Epidermal melanocyte (primary cell): ENCODE measurements around the gene MYO1E.
"Not testable (repeated sequence)": the region's sequence is repeated elsewhere in the genome, so short reads cannot be mapped to it uniquely, and the experiment has no call there.

ENCODE experiments used
- DNase-seq: peaks from one replicate; pipeline ENCODE4 v3.0.0; 2011; ENCODE audit warnings: low spot score; ENCODE audit not compliant: insufficient read length

Gene MYO1E

GRCh38 chr15:59294574-59295260 lies 78.0 kb downstream of the MYO1E start:
- DNase-seq = no peak

DNA sequence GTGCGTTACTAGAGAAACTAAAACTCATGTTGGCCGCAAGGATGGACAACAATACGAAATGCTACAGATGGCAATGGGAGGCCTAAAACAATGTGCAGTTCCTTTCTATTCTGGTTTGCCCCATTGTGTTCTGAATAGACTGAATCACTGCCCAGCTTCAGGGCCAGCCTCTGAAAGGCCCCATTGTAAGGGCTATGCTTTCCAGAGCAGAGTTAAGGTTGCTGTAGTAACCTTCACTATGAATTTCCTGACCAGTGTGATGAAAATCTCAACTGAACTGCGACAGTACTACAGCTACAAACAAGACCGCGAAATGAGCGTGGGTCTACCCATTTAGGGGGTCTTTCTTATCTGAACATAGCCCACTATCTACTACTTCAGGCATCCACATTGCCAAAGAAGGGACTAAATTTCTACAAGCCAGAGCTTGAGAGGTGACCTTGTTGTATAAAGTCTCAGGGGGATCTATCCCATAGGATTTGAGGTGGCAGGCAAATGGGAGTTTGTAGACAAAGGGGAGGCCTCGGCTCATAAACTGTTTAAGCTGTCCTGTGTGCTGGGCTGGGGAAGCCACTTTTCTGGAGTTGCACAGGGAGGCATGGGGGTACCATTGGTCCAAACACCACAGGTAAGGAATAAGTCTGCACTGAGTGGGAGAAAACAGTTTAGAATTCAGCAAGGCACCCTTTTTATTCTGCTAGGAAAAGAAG lies 80.1 kb downstream of the MYO1E start:
- DNase-seq = no peak

- no peak for DNase-seq
Measured at GRCh38 chr15:59291213-59291549, 81.5 kb downstream of the MYO1E start.

DNA sequence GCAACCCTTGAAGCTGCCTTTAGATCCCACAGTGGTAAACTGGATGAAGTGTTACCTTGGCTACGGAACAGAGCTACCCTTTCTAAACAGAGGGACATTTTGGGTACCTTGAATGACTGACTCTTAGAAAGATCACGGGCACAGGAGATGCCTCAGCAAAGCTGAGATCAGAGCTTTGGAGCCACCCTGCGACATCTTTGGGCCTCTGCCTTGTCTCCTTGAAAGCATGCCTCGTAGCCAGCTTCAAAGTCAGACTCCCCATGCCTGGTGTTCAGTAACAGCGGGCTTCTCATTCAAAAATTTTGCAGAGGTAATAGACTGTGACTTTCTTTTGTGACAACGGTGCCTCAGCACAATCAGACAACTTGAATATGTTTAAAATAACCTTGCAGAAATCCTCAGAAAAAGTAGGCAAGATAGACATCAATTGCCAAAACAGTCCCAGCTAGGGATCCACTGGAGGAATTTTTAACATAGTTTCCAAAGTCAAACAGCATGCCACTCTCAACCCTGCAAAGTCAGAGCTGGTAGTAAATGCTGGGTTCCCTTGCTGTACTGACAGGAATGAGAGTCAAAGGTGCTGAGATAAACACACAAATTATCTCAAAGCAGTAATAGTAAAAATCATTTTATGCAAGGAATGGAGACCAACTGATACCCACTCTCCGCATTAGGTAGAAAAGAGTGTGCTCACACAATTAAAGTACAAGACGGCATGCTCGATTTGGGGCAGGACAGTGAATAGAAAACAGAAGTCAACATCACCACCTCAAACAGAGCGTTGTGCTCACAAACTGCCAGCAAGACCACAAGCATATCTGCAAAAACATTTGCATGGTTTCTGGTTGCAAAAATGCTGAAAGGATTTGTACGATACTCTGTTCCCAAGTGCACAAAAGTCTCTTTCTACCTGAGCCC lies 82.1 kb downstream of the MYO1E start:
- DNase-seq = no peak

DNA sequence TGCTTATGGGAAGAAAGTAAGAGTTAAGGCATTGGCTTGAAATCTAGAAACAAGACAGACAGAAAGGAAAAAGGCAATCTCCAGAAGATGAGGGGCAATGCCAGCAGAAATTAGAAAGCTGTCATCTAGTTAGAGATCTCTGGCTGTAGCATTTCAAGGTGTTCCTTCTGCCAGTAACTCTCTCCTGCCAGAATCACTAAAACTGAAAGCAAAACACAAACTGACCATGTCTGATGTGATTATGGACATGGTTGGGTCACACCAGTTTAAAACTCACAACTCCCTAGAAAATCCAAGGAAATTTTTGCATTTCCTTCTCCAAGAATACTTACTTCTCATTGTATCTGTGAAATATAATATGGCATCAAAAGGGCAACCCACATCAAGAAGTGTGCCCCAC lies 83.1 kb downstream of the MYO1E start:
- DNase-seq = no peak

GRCh38 chr15:59283717-59284391 lies 88.8 kb downstream of the MYO1E start:
- no peak for DNase-seq

GRCh38 chr15:59282515-59283337 lies 89.9 kb downstream of the MYO1E start:
- DNase-seq = no peak

GRCh38 chr15:59281699-59282098 lies 91.0 kb downstream of the MYO1E start:
- DNase-seq = no peak

GRCh38 chr15:59280855-59281254 lies 91.8 kb downstream of the MYO1E start:
- DNase-seq = no peak

- DNase-seq = not testable (repeated sequence)
Measured at GRCh38 chr15:59280292-59280691, 92.4 kb downstream of the MYO1E start.

GRCh38 chr15:59279023-59279422 lies 93.6 kb downstream of the MYO1E start:
- no peak for DNase-seq

DNA sequence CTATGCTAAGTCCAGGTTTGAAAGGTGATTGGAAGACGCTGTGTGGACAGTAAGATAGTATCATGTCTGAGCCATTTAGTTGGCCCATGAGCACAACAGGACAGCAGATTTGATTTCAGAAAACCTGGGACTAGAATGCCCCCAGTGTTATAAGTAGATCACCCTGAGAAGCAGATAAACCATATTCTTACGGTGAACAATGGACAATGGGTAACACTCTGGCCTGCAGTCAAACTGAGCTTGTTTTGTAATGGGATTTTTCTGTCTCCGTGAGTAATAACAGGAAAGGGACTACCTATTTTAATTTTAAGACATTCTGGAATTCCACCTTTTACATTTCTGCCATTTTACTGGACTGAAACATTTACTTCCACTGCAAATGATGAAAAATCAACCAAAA lies 94.6 kb downstream of the MYO1E start:
- no peak for DNase-seq

- DNase-seq = no peak
Measured at GRCh38 chr15:59276225-59277178, 96.2 kb downstream of the MYO1E start.

GRCh38 chr15:59274126-59274970 lies 98.3 kb downstream of the MYO1E start:
- no peak for DNase-seq

- no peak for DNase-seq
Measured at GRCh38 chr15:59273234-59273633, 99.4 kb downstream of the MYO1E start.

GRCh38 chr15:59271595-59272201 lies 101.0 kb downstream of the MYO1E start:
- DNase-seq = no peak

- no peak for DNase-seq
Measured at GRCh38 chr15:59268852-59269407, 103.7 kb downstream of the MYO1E start.
